DOHH2 (cell line): ENCODE data around the gene RHBDF2.

Experiments used
- EZH2phosphoT487 ChIP-seq: fragments of 200-600 bp; sonication (generic); IDR thresholded peaks from 2 replicates; pipeline ENCODE4 v1.6.1; 2017; ENCODE audit warnings: borderline replicate concordance, mild to moderate bottlenecking, antibody characterized with exemption, low read length, moderate library complexity, mixed read lengths
- TF ChIP-seq, protein P1 (sequence below): fragments of 200-600 bp; sonication (generic); IDR thresholded peaks from one replicate; pipeline ENCODE4 v1.5.1; 2014; ENCODE audit warnings: antibody characterized with exemption, mild to moderate bottlenecking, low read depth, low read length; ENCODE audit not compliant: poor library complexity, severe bottlenecking

DNA sequence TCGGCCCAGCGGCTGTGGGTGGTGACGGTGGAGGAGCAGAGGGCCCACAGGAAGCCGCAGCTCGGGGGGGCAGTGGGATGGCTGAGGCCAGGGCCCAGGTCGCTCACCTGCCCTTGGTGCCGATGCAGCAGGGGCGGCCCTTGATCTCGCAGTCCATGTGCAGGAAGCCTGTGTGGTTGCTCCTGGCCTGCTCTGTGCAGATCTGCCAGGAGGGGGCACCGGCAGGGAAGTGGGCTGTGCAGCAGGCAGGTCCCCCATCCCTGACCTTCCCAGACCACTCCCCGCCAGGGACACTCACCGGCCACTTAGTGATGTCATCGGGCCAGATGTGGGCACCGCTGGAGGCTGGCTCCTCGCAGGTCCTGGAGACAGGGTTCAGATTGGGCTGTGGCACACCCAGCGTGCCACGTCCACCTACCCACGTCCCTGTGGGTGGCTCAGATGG is 27.7 kb downstream of the RHBDF2 start:
- TF ChIP-seq, protein P1, sequence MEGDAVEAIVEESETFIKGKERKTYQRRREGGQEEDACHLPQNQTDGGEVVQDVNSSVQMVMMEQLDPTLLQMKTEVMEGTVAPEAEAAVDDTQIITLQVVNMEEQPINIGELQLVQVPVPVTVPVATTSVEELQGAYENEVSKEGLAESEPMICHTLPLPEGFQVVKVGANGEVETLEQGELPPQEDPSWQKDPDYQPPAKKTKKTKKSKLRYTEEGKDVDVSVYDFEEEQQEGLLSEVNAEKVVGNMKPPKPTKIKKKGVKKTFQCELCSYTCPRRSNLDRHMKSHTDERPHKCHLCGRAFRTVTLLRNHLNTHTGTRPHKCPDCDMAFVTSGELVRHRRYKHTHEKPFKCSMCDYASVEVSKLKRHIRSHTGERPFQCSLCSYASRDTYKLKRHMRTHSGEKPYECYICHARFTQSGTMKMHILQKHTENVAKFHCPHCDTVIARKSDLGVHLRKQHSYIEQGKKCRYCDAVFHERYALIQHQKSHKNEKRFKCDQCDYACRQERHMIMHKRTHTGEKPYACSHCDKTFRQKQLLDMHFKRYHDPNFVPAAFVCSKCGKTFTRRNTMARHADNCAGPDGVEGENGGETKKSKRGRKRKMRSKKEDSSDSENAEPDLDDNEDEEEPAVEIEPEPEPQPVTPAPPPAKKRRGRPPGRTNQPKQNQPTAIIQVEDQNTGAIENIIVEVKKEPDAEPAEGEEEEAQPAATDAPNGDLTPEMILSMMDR = peak; percentile 69
- no peak for TF ChIP-seq EZH2phosphoT487
